Fibroblast of villous mesenchyme (primary cell): Measurements from ENCODE around the gene SWAP70. TPM values are rescaled to one million over a fixed set of nuclear protein-coding genes. Genes with fewer than 3 reads are reported as not detected.

Experiments
- DNase-seq: peaks from one replicate; pipeline ENCODE4 v3.0.0-alpha.2; 2010; ENCODE audit warnings: low read depth
- H3K4me3 ChIP-seq: 2 replicates; pipeline ENCODE4 v1.5.1; 2011; ENCODE audit warnings: low read depth, mild to moderate bottlenecking, low read length
- CTCF ChIP-seq: IDR thresholded peaks from 2 replicates; pipeline ENCODE4 v1.5.1; 2012; ENCODE audit warnings: low read depth, mild to moderate bottlenecking, low read length; ENCODE audit not compliant: insufficient read depth
- total RNA-seq: library from RNA; depleted of rRNA; stranded (reverse); fragments of >200 nt; gene quantifications from 2 replicates; pipeline ENCODE4 v1.2.3, GENCODE V29; 2012

Gene SWAP70
- total RNA-seq, 1 donor, result 63.0 TPM

- H3K4me3 ChIP-seq, result no peak overlapping the region
- no peak for DNase-seq
- no peak for TF ChIP-seq CTCF
Measured at GRCh38 chr11:9677951-9678350, 14.1 kb downstream of the SWAP70 start.

GRCh38 chr11:9678576-9678975 lies 14.7 kb downstream of the SWAP70 start:
- no peak for TF ChIP-seq CTCF
- no peak for DNase-seq
- no peak overlapping the region for H3K4me3 ChIP-seq

- H3K4me3 ChIP-seq, result no peak overlapping the region
- peak; percentile 45 for DNase-seq
- no peak for TF ChIP-seq CTCF
Measured at GRCh38 chr11:9680028-9680427, 16.2 kb downstream of the SWAP70 start.

- no peak for TF ChIP-seq CTCF
Measured at GRCh38 chr11:9681583-9682372, 17.9 kb downstream of the SWAP70 start.

GRCh38 chr11:9687711-9688477 lies 24.0 kb downstream of the SWAP70 start:
- no peak for TF ChIP-seq CTCF
- no peak overlapping the region for H3K4me3 ChIP-seq
- DNase-seq, result peak; percentile 51

More at GRCh38 chr11:9681583-9682372, 17.9 kb downstream of the SWAP70 start:
- DNase-seq, result no peak
- H3K4me3 ChIP-seq, result no peak overlapping the region

- DNase-seq, result peak; percentile 71
- no peak for TF ChIP-seq CTCF
- H3K4me3 ChIP-seq, result no peak overlapping the region
Measured at GRCh38 chr11:9688716-9689511, 25.0 kb downstream of the SWAP70 start.
